H9 (cell line): ENCODE results near the gene SIX1. TPM values are rescaled to one million over a fixed set of nuclear protein-coding genes. Genes with fewer than 3 reads are reported as not detected.

Source experiments
- DNase-seq: peaks from one replicate; pipeline ENCODE4 v3.0.0-alpha.2; 2017
- H2AFZ ChIP-seq: one replicate; pipeline ENCODE4 v1.6.1; 2013; ENCODE audit warnings: mild to moderate bottlenecking, low read length, control low read depth, moderate library complexity
- H2AK5ac ChIP-seq: 2 replicates; pipeline ENCODE4 v1.6.1; 2013; ENCODE audit warnings: low read length, control low read depth, mixed read lengths; ENCODE audit not compliant: insufficient read length
- H2BK120ac ChIP-seq: one replicate; pipeline ENCODE4 v1.6.1; 2013; ENCODE audit warnings: low read depth, mild to moderate bottlenecking, low read length, control low read depth, inconsistent platforms; ENCODE audit not compliant: poor library complexity, severe bottlenecking
- H2BK12ac ChIP-seq: 2 replicates; pipeline ENCODE4 v1.6.1; 2013; ENCODE audit warnings: low read length, control low read depth, mixed read lengths, low read depth; ENCODE audit not compliant: insufficient read length
- H2BK15ac ChIP-seq: 2 replicates; pipeline ENCODE4 v1.6.1; 2013; ENCODE audit warnings: low read depth, low read length, control low read depth
- H2BK20ac ChIP-seq: one replicate; pipeline ENCODE4 v1.6.1; 2013; ENCODE audit warnings: low read depth, mild to moderate bottlenecking, low read length, control low read depth, inconsistent platforms; ENCODE audit not compliant: poor library complexity, severe bottlenecking
- H2BK5ac ChIP-seq: 2 replicates; pipeline ENCODE4 v1.6.1; 2013; ENCODE audit warnings: low read length, control low read depth, mixed read lengths; ENCODE audit not compliant: insufficient read length
- H3K14ac ChIP-seq: 2 replicates; pipeline ENCODE4 v1.6.1; 2013; ENCODE audit warnings: low read length, control low read depth; ENCODE audit not compliant: insufficient read depth
- H3K18ac ChIP-seq: 2 replicates; pipeline ENCODE4 v1.6.1; 2013; ENCODE audit warnings: low read depth, mild to moderate bottlenecking, mixed read lengths, low read length, control low read depth; ENCODE audit not compliant: insufficient read length
- H3K23ac ChIP-seq: 2 replicates; pipeline ENCODE4 v1.6.1; 2013; ENCODE audit warnings: low read length, control low read depth, mixed read lengths, low read depth; ENCODE audit not compliant: insufficient read length
- H3K23me2 ChIP-seq: 2 replicates; pipeline ENCODE4 v1.6.1; 2013; ENCODE audit warnings: low read depth, mild to moderate bottlenecking, mixed read lengths, low read length, control low read depth; ENCODE audit not compliant: insufficient read length, poor library complexity, severe bottlenecking
- H3K27ac ChIP-seq: 2 replicates; pipeline ENCODE4 v1.5.1; 2013; ENCODE audit warnings: low read length, control low read depth, mixed read lengths, low read depth; ENCODE audit not compliant: insufficient read length
- H3K27me3 ChIP-seq: 2 replicates; pipeline ENCODE4 v1.6.1; 2013; ENCODE audit warnings: low read length, control low read depth, inconsistent platforms; ENCODE audit not compliant: insufficient read depth
- H3K4ac ChIP-seq: 2 replicates; pipeline ENCODE4 v1.6.1; 2013; ENCODE audit warnings: low read depth, mild to moderate bottlenecking, control low read depth, inconsistent platforms, low read length, moderate library complexity
- H3K4me1 ChIP-seq: 2 replicates; pipeline ENCODE4 v1.6.1; 2013; ENCODE audit warnings: low read length, control low read depth, inconsistent platforms; ENCODE audit not compliant: insufficient read depth
- H3K4me2 ChIP-seq: 2 replicates; pipeline ENCODE4 v1.6.1; 2013; ENCODE audit warnings: low read length, control low read depth, mixed read lengths; ENCODE audit not compliant: insufficient read length, insufficient read depth
- H3K56ac ChIP-seq: 2 replicates; pipeline ENCODE4 v1.6.1; 2013; ENCODE audit warnings: low read depth, mild to moderate bottlenecking, mixed read lengths, low read length, control low read depth; ENCODE audit not compliant: insufficient read length
- H3K79me1 ChIP-seq: 2 replicates; pipeline ENCODE4 v1.6.1; 2013; ENCODE audit warnings: low read depth, mild to moderate bottlenecking, moderate library complexity, low read length, control low read depth, inconsistent platforms; ENCODE audit not compliant: insufficient read depth, poor library complexity, severe bottlenecking
- H3K79me2 ChIP-seq: 2 replicates; pipeline ENCODE4 v1.6.1; 2013; ENCODE audit warnings: low read length, control low read depth, inconsistent platforms; ENCODE audit not compliant: insufficient read depth
- H3K9ac ChIP-seq: 2 replicates; pipeline ENCODE4 v1.6.1; 2013; ENCODE audit warnings: low read length, control low read depth, mixed read lengths; ENCODE audit not compliant: insufficient read length; ENCODE audit errors: extremely low read depth
- H3K9me3 ChIP-seq: one replicate; pipeline ENCODE4 v1.6.1; 2013; ENCODE audit warnings: low read depth, low read length, inconsistent platforms; ENCODE audit not compliant: control insufficient read depth
- H3T11ph ChIP-seq: one replicate; pipeline ENCODE4 v1.6.1; 2013; ENCODE audit warnings: mild to moderate bottlenecking, low read length, control low read depth, inconsistent platforms
- H4K20me1 ChIP-seq: one replicate; pipeline ENCODE4 v1.6.1; 2013; ENCODE audit not compliant: control insufficient read depth, insufficient read length, insufficient read depth
- H4K5ac ChIP-seq: 2 replicates; pipeline ENCODE4 v1.6.1; 2013; ENCODE audit warnings: low read depth, mild to moderate bottlenecking, mixed read lengths, low read length, control low read depth; ENCODE audit not compliant: insufficient read length
- H4K8ac ChIP-seq: replicated peaks from 2 replicates; pipeline ENCODE4 v1.6.1; 2013; ENCODE audit warnings: low read length, control low read depth, mixed read lengths, low read depth; ENCODE audit not compliant: insufficient read length
- H4K91ac ChIP-seq: 2 replicates; pipeline ENCODE4 v1.6.1; 2013; ENCODE audit warnings: low read depth, mild to moderate bottlenecking, moderate library complexity, mixed read lengths, low read length, control low read depth; ENCODE audit not compliant: insufficient read length
- H3K27ac Mint-ChIP-seq, 3 experiments: 2 replicates in 2 of 3; 3 replicates in 1 of 3; pipeline ENCODE4 v1.8.0; 2020 to 2021; ENCODE audit warnings: mixed read lengths in 3 of 3, mild to moderate bottlenecking in 1 of 3, moderate library complexity in 1 of 3
- H3K27me3 Mint-ChIP-seq: 2 replicates; pipeline ENCODE4 v1.8.0; 2021; ENCODE audit warnings: low read depth, mild to moderate bottlenecking, moderate library complexity, mixed read lengths
- H3K36me3 Mint-ChIP-seq, 3 experiments: 2 replicates in 2 of 3; 3 replicates in 1 of 3; pipeline ENCODE4 v1.8.0; 2020 to 2021; ENCODE audit warnings: low read depth in 3 of 3, mixed read lengths in 3 of 3; ENCODE audit not compliant: insufficient read depth in 1 of 3
- H3K4me1 Mint-ChIP-seq, 2 experiments: 2 replicates each; pipeline ENCODE4 v1.8.0; 2020; ENCODE audit warnings: mixed read lengths in 2 of 2
- H3K4me3 Mint-ChIP-seq, 2 experiments: 2 replicates in 1 of 2; 3 replicates in 1 of 2; pipeline ENCODE4 v1.8.0; 2020 to 2021; ENCODE audit warnings: mild to moderate bottlenecking in 2 of 2, mixed read lengths in 2 of 2, moderate library complexity in 1 of 2
- H3K9me3 Mint-ChIP-seq, 2 experiments: 2 replicates in 1 of 2; 3 replicates in 1 of 2; pipeline ENCODE4 v1.8.0; 2020; ENCODE audit warnings: mild to moderate bottlenecking in 2 of 2, mixed read lengths in 2 of 2, moderate library complexity in 1 of 2
- WGBS: extraction: QIAGEN DNeasy Blood & Tissue Kit; methylation state at CpG from one replicate; pipeline ENCODE4 v1.1.7; 2013; ENCODE audit warnings: missing lambda C conversion rate, low lambda C conversion rate, mixed read lengths; ENCODE audit not compliant: insufficient read length; ENCODE audit errors: extremely low coverage; 5-methylcytosine and 5-hydroxymethylcytosine counted together
- total RNA-seq: library from RNA; stranded (reverse); gene quantifications from 2 replicates; pipeline ENCODE4 v1.2.1, GENCODE V29; 2021
- TF ChIP-seq, protein P1 (sequence below): fragments of 200-600 bp; sonication (generic); conservative IDR thresholded peaks from 3 replicates; pipeline ENCODE4 v1.8.0; 2021; ENCODE audit warnings: antibody characterized with exemption, mild to moderate bottlenecking

Gene SIX1
- total RNA-seq, 1 experiment from 2014 or later: 0.17 TPM

DNA sequence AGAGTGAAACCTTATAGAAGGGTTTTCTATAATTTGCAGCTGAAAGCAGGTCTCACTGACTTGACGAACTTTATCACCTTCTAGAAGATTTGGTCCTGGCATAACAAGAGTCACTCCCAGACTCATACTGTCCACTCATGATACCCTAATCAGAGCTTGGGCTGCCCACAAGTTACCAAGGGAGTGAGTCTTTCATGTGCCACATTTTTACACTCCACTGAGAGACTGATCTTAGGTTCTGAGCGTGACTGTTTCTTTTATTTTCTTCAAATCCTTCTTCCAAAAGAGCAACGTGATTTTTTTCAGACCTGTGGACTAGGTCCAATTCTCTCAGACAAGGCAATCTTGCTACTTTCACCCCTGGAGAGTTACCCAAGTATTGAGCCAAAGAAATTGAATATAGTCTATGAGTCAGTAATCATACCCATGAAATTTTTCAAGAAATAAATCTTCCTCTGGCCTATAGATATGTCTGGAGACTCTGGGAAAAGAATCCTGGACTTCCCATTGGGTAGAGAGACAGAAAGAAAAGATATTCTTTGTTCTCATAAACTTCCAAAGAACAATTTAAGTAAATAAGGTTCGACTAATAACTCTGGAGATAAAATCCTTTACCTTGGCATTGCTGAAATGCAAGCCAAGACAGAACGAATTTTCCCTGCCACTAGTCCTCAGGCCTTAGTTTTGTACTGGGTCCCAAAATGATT lies 26.9 kb downstream of the SIX1 start:
- Histone ChIP-seq H2AK5ac (no peak overlapping the region), H3K14ac (no peak overlapping the region), H3K4me2 (no peak overlapping the region), H3K56ac (no peak overlapping the region), H2BK5ac (no peak overlapping the region), H3K79me1 (no peaks in the 10 kb centered on the region), H2BK20ac (no peak overlapping the region), H3K9me3 (no peaks in the 10 kb centered on the region), H3K23me2 (no peaks in the 10 kb centered on the region), H4K5ac (no peak overlapping the region), H3K4ac (no peak overlapping the region), H4K20me1 (no peaks in the 10 kb centered on the region), H3K4me1 (peaks cover 3% of the 10 kb centered on the region; the same call in 1 of the 2 replicates), H3K27ac (no peak overlapping the region), H4K8ac (no peak overlapping the region), H3K27me3 (no peaks in the 10 kb centered on the region), H2AFZ (no peak overlapping the region), H3T11ph (no peak overlapping the region), H3K18ac (no peak overlapping the region), H2BK12ac (no peak overlapping the region), H3K23ac (no peak overlapping the region), H4K91ac (no peak overlapping the region), H2BK120ac (no peak overlapping the region), H2BK15ac (no peak overlapping the region), H3K9ac (no peak overlapping the region), H3K79me2 (no peaks in the 10 kb centered on the region)
- Mint-ChIP-seq H3K36me3 (no peaks in the 10 kb centered on the region), H3K27me3 (peaks cover 1% of the 10 kb centered on the region), H3K4me1 (peaks cover 0 to 12% of the 10 kb centered on the region in 2 experiments; a peak in 3 of 4 replicates), H3K4me3 (no peak overlapping the region), H3K27ac (no peak overlapping the region), H3K9me3 (no peaks in the 10 kb centered on the region)
- no CpG with 5 or more reads among the region's 5 CpGs for WGBS
- no peak for DNase-seq
- TF ChIP-seq, protein P1, sequence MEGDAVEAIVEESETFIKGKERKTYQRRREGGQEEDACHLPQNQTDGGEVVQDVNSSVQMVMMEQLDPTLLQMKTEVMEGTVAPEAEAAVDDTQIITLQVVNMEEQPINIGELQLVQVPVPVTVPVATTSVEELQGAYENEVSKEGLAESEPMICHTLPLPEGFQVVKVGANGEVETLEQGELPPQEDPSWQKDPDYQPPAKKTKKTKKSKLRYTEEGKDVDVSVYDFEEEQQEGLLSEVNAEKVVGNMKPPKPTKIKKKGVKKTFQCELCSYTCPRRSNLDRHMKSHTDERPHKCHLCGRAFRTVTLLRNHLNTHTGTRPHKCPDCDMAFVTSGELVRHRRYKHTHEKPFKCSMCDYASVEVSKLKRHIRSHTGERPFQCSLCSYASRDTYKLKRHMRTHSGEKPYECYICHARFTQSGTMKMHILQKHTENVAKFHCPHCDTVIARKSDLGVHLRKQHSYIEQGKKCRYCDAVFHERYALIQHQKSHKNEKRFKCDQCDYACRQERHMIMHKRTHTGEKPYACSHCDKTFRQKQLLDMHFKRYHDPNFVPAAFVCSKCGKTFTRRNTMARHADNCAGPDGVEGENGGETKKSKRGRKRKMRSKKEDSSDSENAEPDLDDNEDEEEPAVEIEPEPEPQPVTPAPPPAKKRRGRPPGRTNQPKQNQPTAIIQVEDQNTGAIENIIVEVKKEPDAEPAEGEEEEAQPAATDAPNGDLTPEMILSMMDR: no peak
